ENCODE measurements around the gene NDUFS7. TPM values are rescaled to one million over a fixed set of nuclear protein-coding genes. Genes with fewer than 3 reads are reported as not detected.
A peak's percentile ranks its signal among the peaks of the same experiment; 100 is the strongest.

Gene NDUFS7
- total and polyA plus RNA-seq, 9 donors, result 67.7 to 106 (median 89.2) TPM

- Histone ChIP-seq H3K27me3 (ENCODE audit: control insufficient read depth, insufficient read depth, low read length) (no peaks in the 10 kb centered on the region), H3K4me3 (ENCODE audit: low read length) (no peak overlapping the region), H3K36me3 (ENCODE audit: control insufficient read depth, insufficient read depth, low read length) (peaks cover 11% of the 10 kb centered on the region), H3K27ac (ENCODE audit: low read length) (no peak overlapping the region), H3K9me3 (replicated peaks; ENCODE audit: control insufficient read depth, low read depth, low read length) (no peaks in the 10 kb centered on the region), H3K4me1 (ENCODE audit: control insufficient read depth, insufficient read depth, low read length) (peaks cover 21% of the 10 kb centered on the region)
- 100% methylated on average over 1 of the region's 9 CpGs for WGBS (ENCODE audit: insufficient coverage)
- no peak for DNase-seq
Observed at GRCh38 chr19:1353144-1353543, 30.6 kb upstream of the NDUFS7 start.

GRCh38 chr19:1354970-1355567, 28.6 kb upstream of the NDUFS7 start:
- Histone ChIP-seq H3K4me3 (ENCODE audit: low read length) (peak overlapping the region; percentile 91), H3K4me1 (ENCODE audit: control insufficient read depth, insufficient read depth, low read length) (peaks cover 24% of the 10 kb centered on the region), H3K9me3 (replicated peaks; ENCODE audit: control insufficient read depth, low read depth, low read length) (no peaks in the 10 kb centered on the region), H3K27me3 (ENCODE audit: control insufficient read depth, insufficient read depth, low read length) (no peaks in the 10 kb centered on the region), H3K36me3 (ENCODE audit: control insufficient read depth, insufficient read depth, low read length) (peaks cover 26% of the 10 kb centered on the region), H3K27ac (ENCODE audit: low read length) (peak overlapping the region; percentile 90)
- no peak for DNase-seq
- 0% methylated on average over 44 of the region's 61 CpGs for whole genome bisulfite sequencing (ENCODE audit: insufficient coverage)

- peak; percentile 81 for DNase-seq
- H3K27ac ChIP-seq (ENCODE audit: low read length), result peak overlapping the region; percentile 90
- WGBS (ENCODE audit: insufficient coverage), result 14% methylated on average over 27 of the region's 32 CpGs
- peak overlapping the region; percentile 91 for H3K4me3 ChIP-seq (ENCODE audit: low read length)
- H3K27me3 ChIP-seq (ENCODE audit: control insufficient read depth, insufficient read depth, low read length), result no peaks in the 10 kb centered on the region
- H3K9me3 ChIP-seq (replicated peaks; ENCODE audit: control insufficient read depth, low read depth, low read length), result no peaks in the 10 kb centered on the region
- H3K4me1 ChIP-seq (ENCODE audit: control insufficient read depth, insufficient read depth, low read length), result peaks cover 32% of the 10 kb centered on the region
- peaks cover 32% of the 10 kb centered on the region for H3K36me3 ChIP-seq (ENCODE audit: control insufficient read depth, insufficient read depth, low read length)
Observed at GRCh38 chr19:1355568-1356507, 27.9 kb upstream of the NDUFS7 start.

- Histone ChIP-seq H3K27ac (ENCODE audit: low read length) (peak overlapping the region; percentile 90), H3K9me3 (replicated peaks; ENCODE audit: control insufficient read depth, low read depth, low read length) (no peaks in the 10 kb centered on the region), H3K36me3 (ENCODE audit: control insufficient read depth, insufficient read depth, low read length) (peaks cover 32% of the 10 kb centered on the region), H3K4me1 (ENCODE audit: control insufficient read depth, insufficient read depth, low read length) (peaks cover 37% of the 10 kb centered on the region), H3K4me3 (ENCODE audit: low read length) (no peak overlapping the region), H3K27me3 (ENCODE audit: control insufficient read depth, insufficient read depth, low read length) (no peaks in the 10 kb centered on the region)
- DNase-seq, result peak; percentile 56
- 0% methylated on average over 1 of the region's 3 CpGs for WGBS (ENCODE audit: insufficient coverage)
Observed at GRCh38 chr19:1356508-1356865, 27.2 kb upstream of the NDUFS7 start.

DNA sequence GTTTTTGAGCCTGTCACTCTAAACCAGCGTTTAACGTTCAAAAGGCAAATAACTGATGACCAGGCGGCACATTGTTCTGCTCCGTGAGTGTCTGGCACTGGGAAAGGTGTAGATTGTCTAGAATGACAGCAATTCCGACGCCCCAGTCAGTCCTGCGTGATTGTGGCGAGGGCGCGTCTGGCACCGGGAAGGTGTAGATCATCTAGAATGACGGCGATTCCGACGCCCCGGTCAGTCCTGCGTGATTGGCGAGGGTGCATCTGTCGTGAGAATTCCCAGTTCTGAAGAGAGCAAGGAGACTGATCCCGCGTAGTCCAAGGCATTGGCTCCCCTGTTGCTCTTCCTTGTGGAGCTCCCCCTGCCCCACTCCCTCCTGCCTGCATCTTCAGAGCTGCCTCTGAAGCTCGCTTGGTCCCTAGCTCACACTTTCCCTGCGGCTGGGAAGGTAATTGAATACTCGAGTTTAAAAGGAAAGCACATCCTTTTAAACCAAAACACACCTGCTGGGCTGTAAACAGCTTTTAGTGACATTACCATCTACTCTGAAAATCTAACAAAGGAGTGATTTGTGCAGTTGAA, 26.1 kb upstream of the NDUFS7 start:
- WGBS (ENCODE audit: insufficient coverage), result 82% methylated on average over 21 of the region's 24 CpGs
- Histone ChIP-seq H3K9me3 (replicated peaks; ENCODE audit: control insufficient read depth, low read depth, low read length) (no peaks in the 10 kb centered on the region), H3K36me3 (ENCODE audit: control insufficient read depth, insufficient read depth, low read length) (peaks cover 41% of the 10 kb centered on the region), H3K27me3 (ENCODE audit: control insufficient read depth, insufficient read depth, low read length) (no peaks in the 10 kb centered on the region), H3K27ac (ENCODE audit: low read length) (no peak overlapping the region), H3K4me3 (ENCODE audit: low read length) (no peak overlapping the region), H3K4me1 (ENCODE audit: control insufficient read depth, insufficient read depth, low read length) (peaks cover 48% of the 10 kb centered on the region)
- no peak for DNase-seq

DNA sequence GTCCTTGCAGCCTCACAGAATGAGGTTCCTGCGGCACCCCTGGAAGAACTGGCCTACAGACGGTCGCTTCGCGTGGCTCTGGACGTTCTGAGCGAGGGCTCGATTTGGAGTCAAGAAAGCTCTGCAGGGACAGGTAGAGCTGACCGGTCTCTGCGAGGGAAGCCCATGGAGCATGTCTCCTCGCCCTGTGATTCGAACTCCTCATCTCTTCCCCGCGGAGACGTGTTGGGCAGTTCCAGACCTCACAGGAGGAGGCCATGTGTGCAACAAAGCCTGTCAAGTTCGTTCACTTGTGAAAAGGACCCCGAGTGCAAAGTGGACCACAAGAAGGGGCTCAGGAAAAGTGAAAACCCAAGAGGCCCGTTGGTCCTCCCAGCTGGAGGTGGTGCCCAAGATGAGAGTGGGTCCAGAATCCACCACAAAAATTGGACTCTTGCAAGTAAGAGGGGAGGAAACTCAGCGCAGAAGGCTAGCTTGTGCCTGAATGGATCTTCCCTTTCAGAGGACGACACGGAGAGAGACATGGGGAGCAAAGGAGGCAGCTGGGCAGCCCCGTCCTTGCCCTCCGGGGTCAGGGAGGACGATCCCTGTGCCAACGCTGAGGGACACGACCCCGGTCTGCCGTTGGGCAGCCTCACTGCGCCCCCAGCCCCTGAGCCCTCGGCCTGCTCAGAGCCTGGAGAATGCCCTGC, 23.4 kb upstream of the NDUFS7 start:
- Histone ChIP-seq H3K9me3 (replicated peaks; ENCODE audit: control insufficient read depth, low read depth, low read length) (no peaks in the 10 kb centered on the region), H3K4me1 (ENCODE audit: control insufficient read depth, insufficient read depth, low read length) (peaks cover 50% of the 10 kb centered on the region), H3K4me3 (ENCODE audit: low read length) (no peak overlapping the region), H3K27me3 (ENCODE audit: control insufficient read depth, insufficient read depth, low read length) (no peaks in the 10 kb centered on the region), H3K27ac (ENCODE audit: low read length) (peak overlapping the region; percentile 50), H3K36me3 (ENCODE audit: control insufficient read depth, insufficient read depth, low read length) (peaks cover 62% of the 10 kb centered on the region)
- 57% methylated on average over 30 of the region's 30 CpGs for WGBS (ENCODE audit: insufficient coverage)
- no peak for DNase-seq

DNA sequence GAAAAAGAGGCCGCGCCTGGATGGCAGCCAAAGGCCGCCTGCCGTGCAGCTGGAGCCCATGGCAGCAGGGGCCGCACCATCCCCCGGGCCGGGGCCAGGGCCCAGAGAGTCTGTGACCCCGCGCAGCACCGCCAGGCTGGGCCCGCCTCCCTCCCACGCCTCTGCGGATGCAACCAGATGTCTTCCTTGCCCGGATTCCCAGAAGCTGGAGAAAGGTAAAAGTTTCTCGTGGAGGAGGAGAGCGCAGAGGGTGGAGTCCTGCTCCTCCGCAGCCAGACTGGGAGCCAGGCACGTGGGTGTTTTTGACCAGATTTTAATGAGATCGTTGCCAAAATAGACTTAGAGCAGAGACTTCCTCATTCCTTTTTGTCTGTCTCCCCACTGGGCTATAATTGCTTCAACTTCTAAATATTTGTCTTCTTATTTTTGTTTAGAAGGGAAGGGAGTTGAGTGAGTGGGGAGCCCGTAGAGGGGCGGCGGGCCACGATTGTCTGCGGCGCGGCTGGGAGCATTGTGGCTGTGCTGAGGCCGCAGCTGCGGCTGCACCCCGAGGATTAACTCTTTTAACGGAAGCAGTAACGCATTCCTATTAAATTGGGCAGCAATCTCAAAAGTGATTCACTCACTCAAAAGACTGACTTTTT, 22.8 kb upstream of the NDUFS7 start:
- Histone ChIP-seq H3K4me1 (ENCODE audit: control insufficient read depth, insufficient read depth, low read length) (peaks cover 47% of the 10 kb centered on the region), H3K36me3 (ENCODE audit: control insufficient read depth, insufficient read depth, low read length) (peaks cover 69% of the 10 kb centered on the region), H3K27me3 (ENCODE audit: control insufficient read depth, insufficient read depth, low read length) (no peaks in the 10 kb centered on the region), H3K9me3 (replicated peaks; ENCODE audit: control insufficient read depth, low read depth, low read length) (no peaks in the 10 kb centered on the region), H3K4me3 (ENCODE audit: low read length) (peak overlapping the region; percentile 21), H3K27ac (ENCODE audit: low read length) (peak overlapping the region; percentile 50)
- peak; percentile 92 for DNase-seq
- WGBS (ENCODE audit: insufficient coverage), result 3% methylated on average over 20 of the region's 31 CpGs

DNA sequence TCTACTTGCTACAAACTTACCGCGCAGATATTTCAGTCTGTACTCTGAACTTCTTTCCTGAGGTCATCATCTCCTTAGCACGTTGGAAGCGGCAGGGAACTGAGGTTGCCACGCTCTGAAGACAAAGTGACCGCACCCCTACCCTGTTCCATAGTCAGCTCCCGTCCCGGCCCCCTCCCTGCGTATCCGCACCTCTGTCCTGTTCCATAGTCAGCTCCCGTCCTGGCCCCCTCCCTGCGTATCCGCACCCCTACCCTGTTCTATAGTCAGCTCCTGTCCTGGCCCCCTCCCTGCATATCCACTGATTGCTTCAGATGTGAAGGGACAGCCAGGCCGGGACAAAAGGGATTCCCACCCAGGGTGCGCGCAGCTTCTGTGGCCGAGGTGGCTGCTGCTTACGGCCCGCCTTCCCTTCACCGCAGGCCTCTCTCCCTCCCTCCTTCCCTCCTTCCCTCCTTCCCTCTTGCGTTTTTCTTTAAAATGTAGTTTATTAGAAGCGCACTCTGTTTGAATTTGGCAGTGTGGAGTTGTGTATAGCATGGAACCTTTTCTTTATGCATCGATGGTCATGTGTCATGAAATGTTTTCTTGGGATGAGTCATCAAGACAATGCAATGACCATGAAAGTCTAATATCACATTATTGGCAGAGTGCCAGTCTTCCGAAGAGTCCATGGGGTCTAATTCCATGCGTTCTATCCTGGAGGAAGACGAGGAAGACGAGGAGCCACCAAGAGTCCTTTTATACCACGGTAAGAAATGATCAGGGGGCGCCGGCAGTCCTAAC, 21.9 kb upstream of the NDUFS7 start:
- peaks cover 78% of the 10 kb centered on the region for H3K36me3 ChIP-seq (ENCODE audit: control insufficient read depth, insufficient read depth, low read length)
- H3K4me3 ChIP-seq (ENCODE audit: low read length), result peak overlapping the region; percentile 5
- DNase-seq, result peak; percentile 65
- 18% methylated on average over 18 of the region's 30 CpGs for WGBS (ENCODE audit: insufficient coverage)
- H3K9me3 ChIP-seq (replicated peaks; ENCODE audit: control insufficient read depth, low read depth, low read length), result no peaks in the 10 kb centered on the region
- H3K27me3 ChIP-seq (ENCODE audit: control insufficient read depth, insufficient read depth, low read length), result no peaks in the 10 kb centered on the region
- peaks cover 39% of the 10 kb centered on the region for H3K4me1 ChIP-seq (ENCODE audit: control insufficient read depth, insufficient read depth, low read length)
- peak overlapping the region; percentile 56 for H3K27ac ChIP-seq (ENCODE audit: low read length)

All from muscle of leg (tissue), 11 donors.